ENCODE measurements around the gene TRPM6. TPM values are rescaled to one million over a fixed set of nuclear protein-coding genes. Genes with fewer than 3 reads are reported as not detected.

TRPM6 gene
- total RNA-seq, 1 donor from 2014 or later: 1.9 TPM

DNA sequence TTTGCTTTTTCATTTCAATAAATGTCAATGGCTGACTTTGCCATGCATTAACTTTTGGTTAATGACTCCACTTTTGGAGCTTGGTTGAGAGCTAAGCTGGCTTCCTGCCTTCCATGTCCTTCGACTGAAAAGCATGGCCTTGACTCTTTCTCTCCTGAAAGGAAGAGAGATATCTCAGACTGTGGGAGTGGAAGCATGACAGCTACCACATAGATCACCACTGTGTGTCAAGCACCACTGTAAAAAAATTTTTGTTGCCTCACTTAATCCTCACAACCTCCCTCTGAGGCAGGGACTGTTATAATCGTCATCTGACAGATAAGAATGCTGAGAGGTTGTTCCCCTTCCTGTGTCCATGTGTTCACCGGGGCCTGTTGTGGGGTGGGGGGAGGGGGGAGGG, 205.8 kb downstream of the TRPM6 start:
- no peak overlapping the region for H3K4me3 Mint-ChIP-seq (ENCODE audit: unreplicated experiment)
- no peak for DNase-seq (ENCODE audit: low spot score)
- no peak overlapping the region for H3K27ac Mint-ChIP-seq (ENCODE audit: unreplicated experiment)
- no peaks in the 10 kb centered on the region for H3K9me3 Mint-ChIP-seq (ENCODE audit: unreplicated experiment)
- TF ChIP-seq, protein P1, sequence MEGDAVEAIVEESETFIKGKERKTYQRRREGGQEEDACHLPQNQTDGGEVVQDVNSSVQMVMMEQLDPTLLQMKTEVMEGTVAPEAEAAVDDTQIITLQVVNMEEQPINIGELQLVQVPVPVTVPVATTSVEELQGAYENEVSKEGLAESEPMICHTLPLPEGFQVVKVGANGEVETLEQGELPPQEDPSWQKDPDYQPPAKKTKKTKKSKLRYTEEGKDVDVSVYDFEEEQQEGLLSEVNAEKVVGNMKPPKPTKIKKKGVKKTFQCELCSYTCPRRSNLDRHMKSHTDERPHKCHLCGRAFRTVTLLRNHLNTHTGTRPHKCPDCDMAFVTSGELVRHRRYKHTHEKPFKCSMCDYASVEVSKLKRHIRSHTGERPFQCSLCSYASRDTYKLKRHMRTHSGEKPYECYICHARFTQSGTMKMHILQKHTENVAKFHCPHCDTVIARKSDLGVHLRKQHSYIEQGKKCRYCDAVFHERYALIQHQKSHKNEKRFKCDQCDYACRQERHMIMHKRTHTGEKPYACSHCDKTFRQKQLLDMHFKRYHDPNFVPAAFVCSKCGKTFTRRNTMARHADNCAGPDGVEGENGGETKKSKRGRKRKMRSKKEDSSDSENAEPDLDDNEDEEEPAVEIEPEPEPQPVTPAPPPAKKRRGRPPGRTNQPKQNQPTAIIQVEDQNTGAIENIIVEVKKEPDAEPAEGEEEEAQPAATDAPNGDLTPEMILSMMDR (IDR thresholded peaks at IDR 0.05; ENCODE audit: unreplicated experiment): no peak
- no peaks in the 10 kb centered on the region for H3K27me3 Mint-ChIP-seq (ENCODE audit: unreplicated experiment)
- H3K4me1 Mint-ChIP-seq (ENCODE audit: unreplicated experiment): no peaks in the 10 kb centered on the region
- H3K36me3 Mint-ChIP-seq (ENCODE audit: low read depth, unreplicated experiment): no peaks in the 10 kb centered on the region

DNA sequence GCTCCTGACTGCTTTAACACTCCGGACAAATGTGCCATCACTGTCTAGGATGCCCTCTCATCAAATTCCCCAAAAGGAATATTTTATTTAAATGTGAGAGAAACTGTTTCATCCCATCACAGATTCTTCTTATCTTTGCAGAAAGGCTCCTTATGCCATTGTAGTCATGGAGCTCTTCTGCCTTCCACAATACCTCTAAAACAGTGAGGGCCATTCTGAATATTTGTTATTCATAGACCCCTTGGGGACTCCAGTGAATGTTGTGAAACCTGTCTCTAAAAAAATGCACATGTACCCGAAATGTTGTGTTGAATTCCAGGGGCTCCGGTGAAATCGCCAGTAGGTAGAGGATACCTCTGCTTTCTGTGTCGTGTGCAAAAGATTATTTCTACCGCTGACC, 213.6 kb downstream of the TRPM6 start:
- H3K4me3 Mint-ChIP-seq (ENCODE audit: unreplicated experiment): no peak overlapping the region
- H3K9me3 Mint-ChIP-seq (ENCODE audit: unreplicated experiment): no peaks in the 10 kb centered on the region
- H3K27me3 Mint-ChIP-seq (ENCODE audit: unreplicated experiment): no peaks in the 10 kb centered on the region
- TF ChIP-seq, protein P1 (IDR thresholded peaks at IDR 0.05; ENCODE audit: unreplicated experiment): no peak
- no peak for DNase-seq (ENCODE audit: low spot score)
- H3K27ac Mint-ChIP-seq (ENCODE audit: unreplicated experiment): no peak overlapping the region
- no peaks in the 10 kb centered on the region for H3K36me3 Mint-ChIP-seq (ENCODE audit: low read depth, unreplicated experiment)
- H3K4me1 Mint-ChIP-seq (ENCODE audit: unreplicated experiment): no peaks in the 10 kb centered on the region

Other genes starting within 250 kb of the TRPM6 start
- 3.9 TPM for gene C9orf40, start 65.0 kb upstream of the TRPM6 start, total RNA-seq (ENCODE audit: unreplicated experiment)
- gene CARNMT1, start 140.4 kb upstream of the TRPM6 start, total RNA-seq (ENCODE audit: unreplicated experiment): 17.4 TPM
- gene NMRK1, start 200.2 kb upstream of the TRPM6 start, total RNA-seq (ENCODE audit: unreplicated experiment): 58.2 TPM
- gene OSTF1, start 200.6 kb upstream of the TRPM6 start, total RNA-seq (ENCODE audit: unreplicated experiment): 51.4 TPM